Fibroblast of lung (primary cell): ENCODE data around the gene TTLL9. TPM values are rescaled to one million over a fixed set of nuclear protein-coding genes. Genes with fewer than 3 reads are reported as not detected.

ENCODE experiments used
- DNase-seq, 2 donors: peaks; one replicate each; pipeline versions ENCODE4 v3.0.0 to v3.0.0-alpha.2; 2010; ENCODE audit warnings: low read depth in 2 of 2
- H2AFZ ChIP-seq: 2 replicates; pipeline ENCODE4 v1.5.1; 2012; ENCODE audit warnings: low read length, control low read depth, inconsistent platforms
- H3K27ac ChIP-seq: 2 replicates; pipeline ENCODE4 v1.5.1; 2011; ENCODE audit warnings: low read length, control low read depth; ENCODE audit not compliant: insufficient read depth
- H3K27me3 ChIP-seq: 2 replicates; pipeline ENCODE4 v1.5.1; 2011; ENCODE audit warnings: mild to moderate bottlenecking, low read length; ENCODE audit not compliant: control insufficient read depth, insufficient read depth
- H3K36me3 ChIP-seq: 2 replicates; pipeline ENCODE4 v1.5.1; 2011; ENCODE audit warnings: low read length; ENCODE audit not compliant: control insufficient read depth, insufficient read depth
- H3K4me1 ChIP-seq: 2 replicates; pipeline ENCODE4 v1.5.1; 2011; ENCODE audit warnings: low read length; ENCODE audit not compliant: control insufficient read depth, insufficient read depth; ENCODE audit errors: extremely low read depth
- H3K4me2 ChIP-seq: 2 replicates; pipeline ENCODE4 v1.5.1; 2011; ENCODE audit warnings: low read length, control low read depth; ENCODE audit not compliant: insufficient read depth; ENCODE audit errors: extremely low read depth
- H3K4me3 ChIP-seq, 4 experiments: fragments of 200-600 bp in 1 of 4; sonication (generic) in 1 of 4; replicated peaks in 1 of 4; 2 replicates each; pipeline ENCODE4 v1.5.1; 2011 to 2016; ENCODE audit warnings: low read length in 4 of 4, low read depth in 3 of 4, mild to moderate bottlenecking in 3 of 4, control low read depth in 2 of 4, inconsistent platforms in 1 of 4, mixed read lengths in 1 of 4; ENCODE audit not compliant: insufficient read depth in 1 of 4; ENCODE audit errors: control extremely low read depth in 1 of 4
- H3K79me2 ChIP-seq: 2 replicates; pipeline ENCODE4 v1.5.1; 2012; ENCODE audit warnings: mild to moderate bottlenecking, low read length, inconsistent platforms; ENCODE audit not compliant: control insufficient read depth, insufficient read depth
- H3K9ac ChIP-seq: 2 replicates; pipeline ENCODE4 v1.5.1; 2011; ENCODE audit warnings: mild to moderate bottlenecking, low read length, control low read depth; ENCODE audit not compliant: insufficient read depth
- H3K9me3 ChIP-seq: 2 replicates; pipeline ENCODE4 v1.5.1; 2012; ENCODE audit warnings: low read depth, low read length; ENCODE audit not compliant: control insufficient read depth, insufficient read depth
- H4K20me1 ChIP-seq: 2 replicates; pipeline ENCODE4 v1.5.1; 2011; ENCODE audit warnings: low read length; ENCODE audit not compliant: control insufficient read depth, insufficient read depth; ENCODE audit errors: extremely low read depth
- CTCF ChIP-seq, 2 donors: IDR thresholded peaks in 1 of 2; conservative IDR thresholded peaks in 1 of 2; 1 replicate in 1 of 2; 2 replicates in 1 of 2; pipeline ENCODE4 v1.5.1; 2011 to 2012; ENCODE audit warnings: low read length in 2 of 2, control low read depth in 1 of 2, inconsistent platforms in 1 of 2, low read depth in 1 of 2, mild to moderate bottlenecking in 1 of 2
- EZH2 ChIP-seq: IDR thresholded peaks from 2 replicates; pipeline ENCODE4 v1.5.1; 2012; ENCODE audit warnings: low read length, control low read depth, mild to moderate bottlenecking; ENCODE audit errors: missing control alignments
- polyA minus RNA-seq: library from RNA; depleted of rRNA, polyadenylated mRNA; stranded (reverse); fragments of >200 nt; gene quantifications from 2 replicates; pipeline ENCODE4 v1.2.3, GENCODE V29; 2011; ENCODE audit warnings: low replicate concordance
- polyA plus RNA-seq, 2 donors: library from polyadenylated mRNA; depleted of rRNA in 1 of 2; stranded (reverse) in 1 of 2; unstranded in 1 of 2; fragments of >200 nt; gene quantifications; 2 replicates each; pipeline ENCODE4 v1.2.1, GENCODE V29; 2011 to 2012; ENCODE audit warnings: missing spikeins in 1 of 2
- total RNA-seq: library from RNA; depleted of rRNA; stranded (reverse); fragments of >200 nt; gene quantifications from 2 replicates; pipeline ENCODE4 v1.2.1, GENCODE V29; 2014

TTLL9 gene, protein sequence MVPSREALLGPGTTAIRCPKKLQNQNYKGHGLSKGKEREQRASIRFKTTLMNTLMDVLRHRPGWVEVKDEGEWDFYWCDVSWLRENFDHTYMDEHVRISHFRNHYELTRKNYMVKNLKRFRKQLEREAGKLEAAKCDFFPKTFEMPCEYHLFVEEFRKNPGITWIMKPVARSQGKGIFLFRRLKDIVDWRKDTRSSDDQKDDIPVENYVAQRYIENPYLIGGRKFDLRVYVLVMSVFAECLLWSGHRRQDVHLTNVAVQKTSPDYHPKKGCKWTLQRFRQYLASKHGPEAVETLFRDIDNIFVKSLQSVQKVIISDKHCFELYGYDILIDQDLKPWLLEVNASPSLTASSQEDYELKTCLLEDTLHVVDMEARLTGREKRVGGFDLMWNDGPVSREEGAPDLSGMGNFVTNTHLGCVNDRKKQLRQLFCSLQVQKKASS
- total RNA-seq (not detected in 2 replicates), polyA plus RNA-seq (0.05 TPM in 1 of 2 replicates, not detected in the other), polyA minus RNA-seq (not detected in 2 replicates)
- not detected in 2 replicates for polyA plus RNA-seq (2012)

DNA sequence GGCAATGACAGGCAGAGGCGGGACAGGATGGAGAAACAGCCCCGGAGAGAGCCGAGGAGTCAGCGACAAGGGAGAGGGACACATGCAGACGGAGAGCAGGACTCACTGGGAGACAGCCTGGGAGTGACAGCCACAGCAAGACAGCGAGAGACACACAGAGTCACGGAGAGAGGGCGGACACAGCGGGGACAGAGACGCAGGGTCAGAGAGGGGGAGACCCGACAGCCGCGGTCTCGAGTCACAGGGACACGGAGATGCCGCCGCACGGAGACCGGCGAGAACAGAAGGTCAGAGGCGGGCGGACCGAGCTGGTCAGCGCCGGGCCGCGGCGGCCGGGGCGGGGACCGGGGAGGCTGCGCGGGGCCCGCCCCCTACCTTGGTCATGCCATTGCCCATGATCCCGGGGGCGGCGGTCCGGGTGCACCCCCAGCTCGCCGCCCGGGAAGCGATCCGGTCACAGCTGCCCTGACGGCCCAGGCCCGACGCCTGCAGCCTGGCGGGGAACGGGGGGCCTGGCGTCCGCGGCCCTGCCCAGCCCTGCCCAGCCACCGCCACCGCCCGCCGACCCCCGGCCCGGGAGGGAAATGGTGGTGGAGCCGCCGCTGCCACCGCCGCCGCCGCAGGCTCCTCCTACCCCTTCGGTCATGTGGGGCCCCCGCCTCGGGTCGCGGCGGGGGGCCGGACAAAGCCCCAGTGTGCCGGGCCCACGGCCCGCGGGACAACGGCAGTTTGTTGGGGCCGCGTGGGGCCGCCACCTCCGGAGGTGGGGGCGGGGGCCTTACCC, at the start of gene TTLL9, which contains the start of gene DUSP15:
TTLL9 (plus strand) TSS at position 693 of the 784 bp plus-strand sequence. CDS start 493 bp downstream, outside the sequence.
DUSP15 (minus strand) TSS at position 586 of the 784 bp plus-strand sequence; CDS start at position 396, 190 bp downstream.
- DNase-seq: no peak
- Histone ChIP-seq H2AFZ (peak within 1 kb of the TSS; percentile 40), H3K4me1 (no peaks in the 10 kb centered on the region), H3K27me3 (peaks cover 46% of the 10 kb centered on the region), H3K4me3 (peak within 1 kb of the TSS in 2 of 4 experiments; percentile 28 to 39), H4K20me1 (no peaks in the 10 kb centered on the region), H3K9me3 (no peaks in the 10 kb centered on the region), H3K9ac (no peak within 1 kb of the TSS), H3K27ac (no peak within 1 kb of the TSS), H3K79me2 (no peaks in the 10 kb centered on the region), H3K4me2 (peak within 1 kb of the TSS; percentile 54), H3K36me3 (no peaks in the 10 kb centered on the region)
- TF ChIP-seq CTCF (conservative IDR thresholded peaks at IDR 0.05 in 1 of 2, IDR thresholded peaks at IDR 0.05 in 1 of 2; ENCODE audit: low read depth in 1 of 2, low read length in 2 of 2) (no peak), EZH2 (peak; percentile 100)

- Histone ChIP-seq H3K4me1 (no peaks in the 10 kb centered on the region), H3K79me2 (no peaks in the 10 kb centered on the region), H3K27ac (no peak overlapping the region), H3K4me2 (no peak overlapping the region), H3K9ac (no peak overlapping the region), H4K20me1 (no peaks in the 10 kb centered on the region), H2AFZ (no peak overlapping the region), H3K9me3 (no peaks in the 10 kb centered on the region), H3K4me3 (no peak overlapping the region), H3K27me3 (no peaks in the 10 kb centered on the region), H3K36me3 (no peaks in the 10 kb centered on the region)
- no peak for DNase-seq
- TF ChIP-seq CTCF (conservative IDR thresholded peaks at IDR 0.05 in 1 of 2, IDR thresholded peaks at IDR 0.05 in 1 of 2; ENCODE audit: low read depth in 1 of 2, low read length in 2 of 2): no peak
- no peak for TF ChIP-seq EZH2
Measured at GRCh38 chr20:31821427-31821826, 49.0 kb upstream of the TTLL9 start.
